ENCODE results near the gene FBN2. TPM values are rescaled to one million over a fixed set of nuclear protein-coding genes. Genes with fewer than 3 reads are reported as not detected.

The FBN2 gene
- total and polyA plus RNA-seq, 2 experiments from 2014 or later: 15.2 to 63.2 TPM

- H3K4me2 ChIP-seq (ENCODE audit: unreplicated experiment): no peak overlapping the region
- no peak overlapping the region for H3K27ac ChIP-seq
- WGBS, 2 experiments (ENCODE audit: low coverage in 1 of 2, low lambda C conversion rate in 2 of 2, missing lambda C conversion rate in 2 of 2): 11 to 21% methylated on average over 1 of the region's 1 CpG
- DNase-seq: no peak
- no peaks in the 10 kb centered on the region for H4K20me1 ChIP-seq (ENCODE audit: insufficient read depth)
- TF ChIP-seq EZH2phosphoT487 (IDR thresholded peaks at IDR 0.05; ENCODE audit: insufficient read depth, low read depth) (no peak), EZH2 (IDR thresholded peaks at IDR 0.05; ENCODE audit: insufficient read depth, poor library complexity, severe bottlenecking) (no peak)
- H3K4me1 ChIP-seq (ENCODE audit: insufficient read depth): no peaks in the 10 kb centered on the region
- H3F3A ChIP-seq (ENCODE audit: insufficient read depth): no peaks in the 10 kb centered on the region
- H3K27me3 ChIP-seq (replicated peaks; ENCODE audit: insufficient read depth): no peaks in the 10 kb centered on the region
- no peak overlapping the region for H2AFZ ChIP-seq
- H3K9me3 ChIP-seq (ENCODE audit: low read depth): no peaks in the 10 kb centered on the region
- in situ Hi-C loops (cut with MboI): no loop called here
- no peak overlapping the region for H3K9ac ChIP-seq
- no peaks in the 10 kb centered on the region for H3K79me2 ChIP-seq (ENCODE audit: insufficient read depth)
- no peak overlapping the region for H3K4me3 ChIP-seq
- no peaks in the 10 kb centered on the region for H3K9me2 ChIP-seq (ENCODE audit: insufficient read depth)
- peaks cover 4% of the 10 kb centered on the region; the same call in 1 of the 2 replicates for H3K36me3 ChIP-seq (ENCODE audit: low read depth)
Measured at GRCh38 chr5:128303593-128303992, 234.5 kb downstream of the FBN2 start.

GRCh38 chr5:128300181-128300580, 237.9 kb downstream of the FBN2 start:
- no peak for TF ChIP-seq EZH2phosphoT487 (IDR thresholded peaks at IDR 0.05; ENCODE audit: insufficient read depth, low read depth)
- H3K9me3 ChIP-seq (ENCODE audit: low read depth): no peaks in the 10 kb centered on the region
- in situ Hi-C loops (cut with MboI): no loop called here
- H3K79me2 ChIP-seq (ENCODE audit: insufficient read depth): no peaks in the 10 kb centered on the region
- H3K27me3 ChIP-seq (replicated peaks; ENCODE audit: insufficient read depth): no peaks in the 10 kb centered on the region
- H3K4me3 ChIP-seq: no peak overlapping the region
- no peaks in the 10 kb centered on the region for H3K4me1 ChIP-seq (ENCODE audit: insufficient read depth)
- H2AFZ ChIP-seq: no peak overlapping the region
- no peak for DNase-seq
- H3F3A ChIP-seq (ENCODE audit: insufficient read depth): no peaks in the 10 kb centered on the region
- no peak overlapping the region for H3K9ac ChIP-seq
- WGBS, 2 experiments (ENCODE audit: low coverage in 1 of 2, low lambda C conversion rate in 2 of 2, missing lambda C conversion rate in 2 of 2): 24 to 28% methylated on average over 4 of the region's 4 CpGs
- no peak overlapping the region for H3K4me2 ChIP-seq (ENCODE audit: unreplicated experiment)
- H3K9me2 ChIP-seq (ENCODE audit: insufficient read depth): no peaks in the 10 kb centered on the region
- no peaks in the 10 kb centered on the region for H4K20me1 ChIP-seq (ENCODE audit: insufficient read depth)
- H3K27ac ChIP-seq: no peak overlapping the region
- H3K36me3 ChIP-seq (ENCODE audit: low read depth): 0 out of 2 replicates have a peak, but pooled peaks cover 4% of the 10 kb centered on the region

GRCh38 chr5:128290152-128290858, 247.7 kb downstream of the FBN2 start:
- peak; percentile 10 for DNase-seq
- no peaks in the 10 kb centered on the region for H3F3A ChIP-seq (ENCODE audit: insufficient read depth)

GRCh38 chr5:128287740-128288139, 250.3 kb downstream of the FBN2 start:
- no peaks in the 10 kb centered on the region for H3F3A ChIP-seq (ENCODE audit: insufficient read depth)
- no peak overlapping the region for H3K4me3 ChIP-seq
- 0 out of 2 replicates have a peak, but pooled peaks cover 4% of the 10 kb centered on the region for H3K36me3 ChIP-seq (ENCODE audit: low read depth)
- in situ Hi-C loops (cut with MboI): no loop called here
- no peaks in the 10 kb centered on the region for H3K9me2 ChIP-seq (ENCODE audit: insufficient read depth)
- H3K79me2 ChIP-seq (ENCODE audit: insufficient read depth): no peaks in the 10 kb centered on the region
- TF ChIP-seq EZH2phosphoT487 (IDR thresholded peaks at IDR 0.05; ENCODE audit: insufficient read depth, low read depth) (no peak), EZH2 (IDR thresholded peaks at IDR 0.05; ENCODE audit: insufficient read depth, poor library complexity, severe bottlenecking) (no peak)
- DNase-seq: no peak
- no peak overlapping the region for H3K9ac ChIP-seq
- H4K20me1 ChIP-seq (ENCODE audit: insufficient read depth): no peaks in the 10 kb centered on the region
- H3K27ac ChIP-seq: no peak overlapping the region
- H3K4me1 ChIP-seq (ENCODE audit: insufficient read depth): no peaks in the 10 kb centered on the region
- H3K4me2 ChIP-seq (ENCODE audit: unreplicated experiment): no peak overlapping the region
- no peak overlapping the region for H2AFZ ChIP-seq
- no peaks in the 10 kb centered on the region for H3K9me3 ChIP-seq (ENCODE audit: low read depth)
- WGBS, 2 experiments (ENCODE audit: low coverage in 1 of 2, low lambda C conversion rate in 2 of 2, missing lambda C conversion rate in 2 of 2): 49 to 57% methylated on average over 2 of the region's 2 CpGs
- H3K27me3 ChIP-seq (replicated peaks; ENCODE audit: insufficient read depth): no peaks in the 10 kb centered on the region

More at GRCh38 chr5:128290152-128290858, 247.7 kb downstream of the FBN2 start:
- TF ChIP-seq EZH2phosphoT487 (IDR thresholded peaks at IDR 0.05; ENCODE audit: insufficient read depth, low read depth) (no peak), EZH2 (IDR thresholded peaks at IDR 0.05; ENCODE audit: insufficient read depth, poor library complexity, severe bottlenecking) (no peak)
- no peaks in the 10 kb centered on the region for H3K4me1 ChIP-seq (ENCODE audit: insufficient read depth)
- H3K9ac ChIP-seq: no peak overlapping the region
- in situ Hi-C loops (cut with MboI): no loop called here
- H3K4me2 ChIP-seq (ENCODE audit: unreplicated experiment): no peak overlapping the region
- H3K4me3 ChIP-seq: no peak overlapping the region
- no peak overlapping the region for H3K27ac ChIP-seq
- H2AFZ ChIP-seq: no peak overlapping the region
- H3K27me3 ChIP-seq (replicated peaks; ENCODE audit: insufficient read depth): no peaks in the 10 kb centered on the region
- H3K9me2 ChIP-seq (ENCODE audit: insufficient read depth): no peaks in the 10 kb centered on the region
- H4K20me1 ChIP-seq (ENCODE audit: insufficient read depth): no peaks in the 10 kb centered on the region
- no peaks in the 10 kb centered on the region for H3K79me2 ChIP-seq (ENCODE audit: insufficient read depth)
- H3K9me3 ChIP-seq (ENCODE audit: low read depth): no peaks in the 10 kb centered on the region
- 0 out of 2 replicates have a peak, but pooled peaks cover 4% of the 10 kb centered on the region for H3K36me3 ChIP-seq (ENCODE audit: low read depth)
- 28 to 29% methylated on average over 2 of the region's 2 CpGs for WGBS, 2 experiments (ENCODE audit: low coverage in 1 of 2, low lambda C conversion rate in 2 of 2, missing lambda C conversion rate in 2 of 2)
